ENCODE measurements around the gene CCDC71L. TPM values are rescaled to one million over a fixed set of nuclear protein-coding genes. Genes with fewer than 3 reads are reported as not detected.

CCDC71L gene
- total and polyA plus RNA-seq, 2 of the 13 experiments (the other 11 are each of a cell fraction or from before 2014, with no cell fraction given), result 0.02 TPM; not detected in 1

DNA sequence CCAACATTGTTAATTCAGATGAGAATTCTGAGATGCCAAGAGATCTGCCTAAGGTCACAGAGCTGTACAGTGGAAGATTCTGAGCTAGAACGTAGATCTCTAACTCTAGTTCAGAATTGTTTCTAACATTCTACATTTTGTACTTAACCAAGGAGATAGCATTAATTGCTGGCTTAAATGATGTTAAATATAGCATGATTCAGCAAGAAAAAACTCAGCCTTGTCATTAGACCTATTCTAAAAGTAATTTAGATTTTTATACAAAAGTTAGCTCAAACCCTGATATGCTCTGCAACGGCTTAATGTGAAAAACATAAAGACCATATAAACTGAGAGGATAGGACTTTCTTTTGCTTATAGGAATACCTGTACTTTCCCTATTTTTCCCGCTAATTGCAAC lies 3.4 kb upstream of the CCDC71L start:
- no peak for DNase-seq (ENCODE audit: low spot score)

More for the DNA sequence above, 3.4 kb upstream of the CCDC71L start:
- H3K36me3 ChIP-seq (replicated peaks in 1 of 2; ENCODE audit: control insufficient read depth in 1 of 2, insufficient read depth in 2 of 2, low read length in 2 of 2), result no peaks in the 10 kb centered on the region
- H2AFZ ChIP-seq (ENCODE audit: low read length), result no peak overlapping the region
- intact Hi-C loops (cut with micrococcal nuclease; ENCODE audit: unreplicated experiment) (no loop called here), in situ Hi-C loops (cut with HindIII; ENCODE audit: extremely low pct_ligation_motif_present, low pct_unique_long_range_greater_than_20kb) (no loop called here)
- ChIA-PET CTCF (ENCODE audit: low intra/inter-chr PET ratio, low total read pairs) (no interaction called here), POLR2A (no interaction called here)
- no peak overlapping the region for H3K27ac ChIP-seq (ENCODE audit: extremely low read length, insufficient read depth, low read length)
- FAIRE-seq (no peak), ATAC-seq (no peak)
- H3K4me2 ChIP-seq (ENCODE audit: low read depth, low read length), result no peak overlapping the region
- WGBS (ENCODE audit: low lambda C conversion rate), result 15% methylated on average over 3 of the region's 3 CpGs
- H3K79me2 ChIP-seq (ENCODE audit: insufficient read depth, low read length), result no peaks in the 10 kb centered on the region
- TF ChIP-seq ZNF674 (CRISPR knock-in tag; IDR thresholded peaks at IDR 0.05; ENCODE audit: low read depth) (no peak), CHD2 (IDR thresholded peaks at IDR 0.05; ENCODE audit: low read depth, low read length) (no peak), MBD4 (IDR thresholded peaks at IDR 0.05; ENCODE audit: borderline replicate concordance, low read length) (no peak), JARID2 (CRISPR knock-in tag; IDR thresholded peaks at IDR 0.05; ENCODE audit: insufficient replicate concordance) (no peak)
- TF ChIP-seq, protein P1, sequence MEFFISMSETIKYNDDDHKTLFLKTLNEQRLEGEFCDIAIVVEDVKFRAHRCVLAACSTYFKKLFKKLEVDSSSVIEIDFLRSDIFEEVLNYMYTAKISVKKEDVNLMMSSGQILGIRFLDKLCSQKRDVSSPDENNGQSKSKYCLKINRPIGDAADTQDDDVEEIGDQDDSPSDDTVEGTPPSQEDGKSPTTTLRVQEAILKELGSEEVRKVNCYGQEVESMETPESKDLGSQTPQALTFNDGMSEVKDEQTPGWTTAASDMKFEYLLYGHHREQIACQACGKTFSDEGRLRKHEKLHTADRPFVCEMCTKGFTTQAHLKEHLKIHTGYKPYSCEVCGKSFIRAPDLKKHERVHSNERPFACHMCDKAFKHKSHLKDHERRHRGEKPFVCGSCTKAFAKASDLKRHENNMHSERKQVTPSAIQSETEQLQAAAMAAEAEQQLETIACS (CRISPR knock-in tag; IDR thresholded peaks at IDR 0.05), result no peak
- TF ChIP-seq, protein P2, sequence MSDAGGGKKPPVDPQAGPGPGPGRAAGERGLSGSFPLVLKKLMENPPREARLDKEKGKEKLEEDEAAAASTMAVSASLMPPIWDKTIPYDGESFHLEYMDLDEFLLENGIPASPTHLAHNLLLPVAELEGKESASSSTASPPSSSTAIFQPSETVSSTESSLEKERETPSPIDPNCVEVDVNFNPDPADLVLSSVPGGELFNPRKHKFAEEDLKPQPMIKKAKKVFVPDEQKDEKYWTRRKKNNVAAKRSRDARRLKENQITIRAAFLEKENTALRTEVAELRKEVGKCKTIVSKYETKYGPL (CRISPR knock-in tag; IDR thresholded peaks at IDR 0.05), result no peak
- TF ChIP-seq, protein P3, sequence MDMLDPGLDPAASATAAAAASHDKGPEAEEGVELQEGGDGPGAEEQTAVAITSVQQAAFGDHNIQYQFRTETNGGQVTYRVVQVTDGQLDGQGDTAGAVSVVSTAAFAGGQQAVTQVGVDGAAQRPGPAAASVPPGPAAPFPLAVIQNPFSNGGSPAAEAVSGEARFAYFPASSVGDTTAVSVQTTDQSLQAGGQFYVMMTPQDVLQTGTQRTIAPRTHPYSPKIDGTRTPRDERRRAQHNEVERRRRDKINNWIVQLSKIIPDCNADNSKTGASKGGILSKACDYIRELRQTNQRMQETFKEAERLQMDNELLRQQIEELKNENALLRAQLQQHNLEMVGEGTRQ (IDR thresholded peaks at IDR 0.05; ENCODE audit: low read depth, low read length), result no peak
- TF ChIP-seq, protein P3 (CRISPR knock-in tag; IDR thresholded peaks at IDR 0.05; ENCODE audit: borderline replicate concordance), result no peak
- TF ChIP-seq, protein P4, sequence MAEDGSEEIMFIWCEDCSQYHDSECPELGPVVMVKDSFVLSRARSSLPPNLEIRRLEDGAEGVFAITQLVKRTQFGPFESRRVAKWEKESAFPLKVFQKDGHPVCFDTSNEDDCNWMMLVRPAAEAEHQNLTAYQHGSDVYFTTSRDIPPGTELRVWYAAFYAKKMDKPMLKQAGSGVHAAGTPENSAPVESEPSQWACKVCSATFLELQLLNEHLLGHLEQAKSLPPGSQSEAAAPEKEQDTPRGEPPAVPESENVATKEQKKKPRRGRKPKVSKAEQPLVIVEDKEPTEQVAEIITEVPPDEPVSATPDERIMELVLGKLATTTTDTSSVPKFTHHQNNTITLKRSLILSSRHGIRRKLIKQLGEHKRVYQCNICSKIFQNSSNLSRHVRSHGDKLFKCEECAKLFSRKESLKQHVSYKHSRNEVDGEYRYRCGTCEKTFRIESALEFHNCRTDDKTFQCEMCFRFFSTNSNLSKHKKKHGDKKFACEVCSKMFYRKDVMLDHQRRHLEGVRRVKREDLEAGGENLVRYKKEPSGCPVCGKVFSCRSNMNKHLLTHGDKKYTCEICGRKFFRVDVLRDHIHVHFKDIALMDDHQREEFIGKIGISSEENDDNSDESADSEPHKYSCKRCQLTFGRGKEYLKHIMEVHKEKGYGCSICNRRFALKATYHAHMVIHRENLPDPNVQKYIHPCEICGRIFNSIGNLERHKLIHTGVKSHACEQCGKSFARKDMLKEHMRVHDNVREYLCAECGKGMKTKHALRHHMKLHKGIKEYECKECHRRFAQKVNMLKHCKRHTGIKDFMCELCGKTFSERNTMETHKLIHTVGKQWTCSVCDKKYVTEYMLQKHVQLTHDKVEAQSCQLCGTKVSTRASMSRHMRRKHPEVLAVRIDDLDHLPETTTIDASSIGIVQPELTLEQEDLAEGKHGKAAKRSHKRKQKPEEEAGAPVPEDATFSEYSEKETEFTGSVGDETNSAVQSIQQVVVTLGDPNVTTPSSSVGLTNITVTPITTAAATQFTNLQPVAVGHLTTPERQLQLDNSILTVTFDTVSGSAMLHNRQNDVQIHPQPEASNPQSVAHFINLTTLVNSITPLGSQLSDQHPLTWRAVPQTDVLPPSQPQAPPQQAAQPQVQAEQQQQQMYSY (CRISPR knock-in tag; IDR thresholded peaks at IDR 0.05), result no peak
- TF ChIP-seq, protein P5, sequence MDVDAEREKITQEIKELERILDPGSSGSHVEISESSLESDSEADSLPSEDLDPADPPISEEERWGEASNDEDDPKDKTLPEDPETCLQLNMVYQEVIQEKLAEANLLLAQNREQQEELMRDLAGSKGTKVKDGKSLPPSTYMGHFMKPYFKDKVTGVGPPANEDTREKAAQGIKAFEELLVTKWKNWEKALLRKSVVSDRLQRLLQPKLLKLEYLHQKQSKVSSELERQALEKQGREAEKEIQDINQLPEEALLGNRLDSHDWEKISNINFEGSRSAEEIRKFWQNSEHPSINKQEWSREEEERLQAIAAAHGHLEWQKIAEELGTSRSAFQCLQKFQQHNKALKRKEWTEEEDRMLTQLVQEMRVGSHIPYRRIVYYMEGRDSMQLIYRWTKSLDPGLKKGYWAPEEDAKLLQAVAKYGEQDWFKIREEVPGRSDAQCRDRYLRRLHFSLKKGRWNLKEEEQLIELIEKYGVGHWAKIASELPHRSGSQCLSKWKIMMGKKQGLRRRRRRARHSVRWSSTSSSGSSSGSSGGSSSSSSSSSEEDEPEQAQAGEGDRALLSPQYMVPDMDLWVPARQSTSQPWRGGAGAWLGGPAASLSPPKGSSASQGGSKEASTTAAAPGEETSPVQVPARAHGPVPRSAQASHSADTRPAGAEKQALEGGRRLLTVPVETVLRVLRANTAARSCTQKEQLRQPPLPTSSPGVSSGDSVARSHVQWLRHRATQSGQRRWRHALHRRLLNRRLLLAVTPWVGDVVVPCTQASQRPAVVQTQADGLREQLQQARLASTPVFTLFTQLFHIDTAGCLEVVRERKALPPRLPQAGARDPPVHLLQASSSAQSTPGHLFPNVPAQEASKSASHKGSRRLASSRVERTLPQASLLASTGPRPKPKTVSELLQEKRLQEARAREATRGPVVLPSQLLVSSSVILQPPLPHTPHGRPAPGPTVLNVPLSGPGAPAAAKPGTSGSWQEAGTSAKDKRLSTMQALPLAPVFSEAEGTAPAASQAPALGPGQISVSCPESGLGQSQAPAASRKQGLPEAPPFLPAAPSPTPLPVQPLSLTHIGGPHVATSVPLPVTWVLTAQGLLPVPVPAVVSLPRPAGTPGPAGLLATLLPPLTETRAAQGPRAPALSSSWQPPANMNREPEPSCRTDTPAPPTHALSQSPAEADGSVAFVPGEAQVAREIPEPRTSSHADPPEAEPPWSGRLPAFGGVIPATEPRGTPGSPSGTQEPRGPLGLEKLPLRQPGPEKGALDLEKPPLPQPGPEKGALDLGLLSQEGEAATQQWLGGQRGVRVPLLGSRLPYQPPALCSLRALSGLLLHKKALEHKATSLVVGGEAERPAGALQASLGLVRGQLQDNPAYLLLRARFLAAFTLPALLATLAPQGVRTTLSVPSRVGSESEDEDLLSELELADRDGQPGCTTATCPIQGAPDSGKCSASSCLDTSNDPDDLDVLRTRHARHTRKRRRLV (CRISPR knock-in tag; IDR thresholded peaks at IDR 0.05), result no peak
- no peak overlapping the region for H3K4me3 ChIP-seq (replicated peaks in 1 of 3; ENCODE audit: insufficient read depth in 1 of 3, low read depth in 2 of 3, low read length in 3 of 3)
- peaks cover 0 to 3% of the 10 kb centered on the region in 2 experiments; a peak in 1 of 5 replicates for H3K27me3 ChIP-seq (ENCODE audit: control insufficient read depth in 1 of 2, insufficient read depth in 2 of 2, low read length in 2 of 2)
- H3K4me1 ChIP-seq (ENCODE audit: insufficient read depth, low read length), result no peaks in the 10 kb centered on the region
- H4K20me1 ChIP-seq (ENCODE audit: insufficient read depth, low read length), result no peaks in the 10 kb centered on the region
- H3K9ac ChIP-seq (ENCODE audit: insufficient read depth, low read depth, low read length), result no peak overlapping the region
- H3K9me3 ChIP-seq (ENCODE audit: low read length), result no peaks in the 10 kb centered on the region
- BruUV-seq (replicated peaks), result no TSS peak

Data from HepG2 (cell line).